Activated CD4-positive, alpha-beta memory T cell treated with anti-CD3 and anti-CD28 coated beads for 36 hours (primary cell): Measurements from ENCODE around the gene C3orf80. TPM values are rescaled to one million over a fixed set of nuclear protein-coding genes. Genes with fewer than 3 reads are reported as not detected.
"Not testable (repeated sequence)": the region's sequence is repeated elsewhere in the genome, so short reads cannot be mapped to it uniquely, and the experiment has no call there.

ENCODE experiments used
- CTCF ChIA-PET: fragments of 350-600 bp; sonication (Branson Sonifier 250); formaldehyde crosslinking; loops from one replicate; lab custom pipeline; 2021; ENCODE audit warnings: antibody characterized with exemption, inconsistent platforms; lab: Charles Lee
- POLR2A ChIA-PET: fragments of 350-600 bp; sonication (Branson Sonifier 250); formaldehyde crosslinking; loops from one replicate; lab custom pipeline; 2021; ENCODE audit warnings: antibody characterized with exemption; lab: Charles Lee
- DNase-seq: peaks from one replicate; pipeline ENCODE4 v3.0.0-alpha.2; 2020
- H3K27ac Mint-ChIP-seq: one replicate; pipeline ENCODE4 v1.8.0; 2021; ENCODE audit warnings: mixed read lengths
- H3K27me3 Mint-ChIP-seq: one replicate; pipeline ENCODE4 v1.8.0; 2021; ENCODE audit warnings: mixed read lengths
- H3K36me3 Mint-ChIP-seq: one replicate; pipeline ENCODE4 v1.8.0; 2021; ENCODE audit warnings: mixed read lengths
- H3K4me1 Mint-ChIP-seq: one replicate; pipeline ENCODE4 v1.8.0; 2021; ENCODE audit warnings: low read depth, mixed read lengths
- H3K4me3 Mint-ChIP-seq: one replicate; pipeline ENCODE4 v1.8.0; 2021; ENCODE audit warnings: mild to moderate bottlenecking, mixed read lengths
- H3K9me3 Mint-ChIP-seq: one replicate; pipeline ENCODE4 v1.8.0; 2021; ENCODE audit warnings: mixed read lengths
- intact Hi-C: fragments of 100-400 bp; cut with micrococcal nuclease; formaldehyde crosslinking; loops from one replicate; pipeline ENCODE4 v1.15.1; 2023
- total RNA-seq, 2 experiments: library from RNA; stranded (reverse); gene quantifications; one replicate each; pipeline ENCODE4 v1.2.3, GENCODE V29; 2021

C3orf80 gene
- total RNA-seq, 2 experiments from 2014 or later, result not detected

- Mint-ChIP-seq H3K27ac (no peak overlapping the region), H3K4me1 (no peaks in the 10 kb centered on the region), H3K4me3 (no peak overlapping the region), H3K9me3 (no peaks in the 10 kb centered on the region), H3K27me3 (peaks cover 2% of the 10 kb centered on the region), H3K36me3 (no peaks in the 10 kb centered on the region)
- intact Hi-C loops, result no loop called here
- ChIA-PET POLR2A (no interaction called here), CTCF (no interaction called here)
- DNase-seq, result no peak
Measured at GRCh38 chr3:160193644-160194192, 31.5 kb upstream of the C3orf80 start.

GRCh38 chr3:160194438-160194837, 30.8 kb upstream of the C3orf80 start:
- POLR2A ChIA-PET, result no interaction called here
- Mint-ChIP-seq H3K36me3 (no peaks in the 10 kb centered on the region), H3K4me1 (no peaks in the 10 kb centered on the region), H3K27me3 (peaks cover 2% of the 10 kb centered on the region), H3K4me3 (no peak overlapping the region), H3K9me3 (no peaks in the 10 kb centered on the region), H3K27ac (no peak overlapping the region)
- no peak for DNase-seq
- CTCF ChIA-PET, result no interaction called here
- intact Hi-C loops, result no loop called here

- ChIA-PET POLR2A (no interaction called here), CTCF (no interaction called here)
- no peak overlapping the region for H3K4me3 Mint-ChIP-seq
- no peak for DNase-seq
- H3K4me1 Mint-ChIP-seq, result no peaks in the 10 kb centered on the region
- H3K27ac Mint-ChIP-seq, result no peak overlapping the region
- no peaks in the 10 kb centered on the region for H3K36me3 Mint-ChIP-seq
- intact Hi-C loops, result no loop called here
- H3K27me3 Mint-ChIP-seq, result no peaks in the 10 kb centered on the region
- no peaks in the 10 kb centered on the region for H3K9me3 Mint-ChIP-seq
Measured at GRCh38 chr3:160195106-160195505, 30.1 kb upstream of the C3orf80 start.

- Mint-ChIP-seq H3K27ac (no peak overlapping the region), H3K4me3 (no peak overlapping the region), H3K36me3 (no peaks in the 10 kb centered on the region), H3K4me1 (no peaks in the 10 kb centered on the region), H3K27me3 (no peaks in the 10 kb centered on the region), H3K9me3 (no peaks in the 10 kb centered on the region)
- ChIA-PET POLR2A (no interaction called here), CTCF (no interaction called here)
- intact Hi-C loops, result no loop called here
- DNase-seq, result no peak
Measured at GRCh38 chr3:160196511-160197104, 28.6 kb upstream of the C3orf80 start.

GRCh38 chr3:160199108-160199507, 26.1 kb upstream of the C3orf80 start:
- no peaks in the 10 kb centered on the region for H3K36me3 Mint-ChIP-seq
- H3K27me3 Mint-ChIP-seq, result no peaks in the 10 kb centered on the region
- H3K9me3 Mint-ChIP-seq, result no peaks in the 10 kb centered on the region
- no peak overlapping the region for H3K4me3 Mint-ChIP-seq
- CTCF ChIA-PET, result no interaction called here
- POLR2A ChIA-PET, result no interaction called here
- no peak overlapping the region for H3K27ac Mint-ChIP-seq
- intact Hi-C loops, result no loop called here
- no peak for DNase-seq
- H3K4me1 Mint-ChIP-seq, result no peaks in the 10 kb centered on the region

- POLR2A ChIA-PET, result no interaction called here
- Mint-ChIP-seq H3K27ac (no peak overlapping the region), H3K36me3 (no peaks in the 10 kb centered on the region), H3K4me1 (no peaks in the 10 kb centered on the region), H3K9me3 (no peaks in the 10 kb centered on the region), H3K4me3 (no peak overlapping the region), H3K27me3 (no peaks in the 10 kb centered on the region)
- CTCF ChIA-PET, result no interaction called here
- DNase-seq, result no peak
- intact Hi-C loops, result no loop called here
Measured at GRCh38 chr3:160200353-160200752, 24.9 kb upstream of the C3orf80 start.

GRCh38 chr3:160204396-160205011, 20.7 kb upstream of the C3orf80 start:
- H3K27ac Mint-ChIP-seq, CTCF ChIA-PET, POLR2A ChIA-PET, H3K27me3 Mint-ChIP-seq, H3K9me3 Mint-ChIP-seq, H3K4me1 Mint-ChIP-seq, DNase-seq, H3K4me3 Mint-ChIP-seq, H3K36me3 Mint-ChIP-seq, intact Hi-C loops: not testable (repeated sequence)

- DNase-seq, result no peak
- intact Hi-C loops, result no loop called here
- H3K4me3 Mint-ChIP-seq, result no peak overlapping the region
- peaks cover under 1% of the 10 kb centered on the region for H3K27me3 Mint-ChIP-seq
- no peaks in the 10 kb centered on the region for H3K9me3 Mint-ChIP-seq
- no peaks in the 10 kb centered on the region for H3K4me1 Mint-ChIP-seq
- POLR2A ChIA-PET, result no interaction called here
- H3K27ac Mint-ChIP-seq, result no peak overlapping the region
- CTCF ChIA-PET, result no interaction called here
- H3K36me3 Mint-ChIP-seq, result no peaks in the 10 kb centered on the region
Measured at GRCh38 chr3:160205606-160206005, 19.6 kb upstream of the C3orf80 start.

- Mint-ChIP-seq H3K27me3 (peaks cover 12% of the 10 kb centered on the region), H3K4me1 (no peaks in the 10 kb centered on the region), H3K27ac (no peak overlapping the region), H3K36me3 (no peaks in the 10 kb centered on the region), H3K4me3 (no peak overlapping the region), H3K9me3 (no peaks in the 10 kb centered on the region)
- intact Hi-C loops, result loop anchor here (5.0 kb wide), 1 partner anchor 178 kb away; no protein-coding TSS in a partner anchor
- ChIA-PET POLR2A (no interaction called here), CTCF (interaction anchor here (1.7 kb wide), 1 partner anchor 178 kb away, joined by 7 read pairs; no protein-coding TSS in a partner anchor)
- no peak for DNase-seq
Measured at GRCh38 chr3:160210341-160210740, 14.9 kb upstream of the C3orf80 start.

GRCh38 chr3:160210799-160211221, 14.4 kb upstream of the C3orf80 start:
- H3K27ac Mint-ChIP-seq, result no peak overlapping the region
- POLR2A ChIA-PET, result no interaction called here
- H3K9me3 Mint-ChIP-seq, result no peaks in the 10 kb centered on the region
- H3K4me1 Mint-ChIP-seq, result no peaks in the 10 kb centered on the region
- no peak overlapping the region for H3K4me3 Mint-ChIP-seq
- H3K36me3 Mint-ChIP-seq, result no peaks in the 10 kb centered on the region
- H3K27me3 Mint-ChIP-seq, result peaks cover 12% of the 10 kb centered on the region
- CTCF ChIA-PET, result interaction anchor here (1.3 to 1.7 kb wide), 2 partner anchors 178 to 326 kb away, joined by 4 to 7 read pairs; no protein-coding TSS in a partner anchor
- intact Hi-C loops, result loop anchor here (5.0 kb wide), 1 partner anchor 179 kb away; no protein-coding TSS in a partner anchor
- DNase-seq, result no peak

GRCh38 chr3:160213191-160213590, 12.0 kb upstream of the C3orf80 start:
- peaks cover 20% of the 10 kb centered on the region for H3K27me3 Mint-ChIP-seq
- H3K4me3 Mint-ChIP-seq, result no peak overlapping the region
- no peaks in the 10 kb centered on the region for H3K9me3 Mint-ChIP-seq
- no peak for DNase-seq
- CTCF ChIA-PET, result interaction anchor here (1.1 kb wide), 1 partner anchor 225 kb away, joined by 3 read pairs; the partner anchor contains the start of gene IL12A
- POLR2A ChIA-PET, result no interaction called here
- H3K27ac Mint-ChIP-seq, result no peak overlapping the region
- H3K36me3 Mint-ChIP-seq, result no peaks in the 10 kb centered on the region
- intact Hi-C loops, result loop anchor here (5.0 kb wide), 1 partner anchor 181 kb away; no protein-coding TSS in a partner anchor
- no peaks in the 10 kb centered on the region for H3K4me1 Mint-ChIP-seq

- no peaks in the 10 kb centered on the region for H3K4me1 Mint-ChIP-seq
- ChIA-PET CTCF (interaction anchor here (0.6 to 1.2 kb wide), 2 partner anchors 8 to 185 kb away, joined by 3 to 4 read pairs; partner anchors contain the start of gene C3orf80), POLR2A (no interaction called here)
- no peak for DNase-seq
- peaks cover 37% of the 10 kb centered on the region for H3K27me3 Mint-ChIP-seq
- no peaks in the 10 kb centered on the region for H3K9me3 Mint-ChIP-seq
- no peaks in the 10 kb centered on the region for H3K36me3 Mint-ChIP-seq
- no peak overlapping the region for H3K27ac Mint-ChIP-seq
- H3K4me3 Mint-ChIP-seq, result no peak overlapping the region
- intact Hi-C loops, result no loop called here
Measured at GRCh38 chr3:160217675-160218074, 7.5 kb upstream of the C3orf80 start.
